Smooth muscle cell (in vitro differentiated cells): Measurements from ENCODE around the gene FAM170B. TPM values are rescaled to one million over a fixed set of nuclear protein-coding genes. Genes with fewer than 3 reads are reported as not detected.

ENCODE experiments used
- DNase-seq: peaks from one replicate; lab custom pipeline; 2025; ENCODE audit not compliant: unreplicated experiment; lab: John Stamatoyannopoulos, UW
- H2AFZ ChIP-seq: fragments of 200-600 bp; sonication (generic); 2 replicates; pipeline ENCODE4 v1.6.0; 2016; ENCODE audit warnings: antibody characterized with exemption, low read depth, mild to moderate bottlenecking
- H3F3A ChIP-seq: fragments of 200-600 bp; sonication (generic); 2 replicates; pipeline ENCODE4 v1.6.0; 2017; ENCODE audit warnings: antibody characterized with exemption, low read depth
- H3K27ac ChIP-seq: fragments of 200-600 bp; sonication (generic); 2 replicates; pipeline ENCODE4 v1.5.1; 2016; ENCODE audit warnings: low read depth, mild to moderate bottlenecking
- H3K27me3 ChIP-seq: fragments of 200-600 bp; sonication (generic); 2 replicates; pipeline ENCODE4 v1.6.1; 2016; ENCODE audit warnings: low read depth, mild to moderate bottlenecking
- H3K36me3 ChIP-seq: fragments of 200-600 bp; sonication (generic); 2 replicates; pipeline ENCODE4 v1.5.1; 2016; ENCODE audit warnings: low read depth
- H3K4me1 ChIP-seq: fragments of 200-600 bp; sonication (generic); 2 replicates; pipeline ENCODE4 v1.5.1; 2016; ENCODE audit warnings: low read depth
- H3K4me2 ChIP-seq: fragments of 200-600 bp; sonication (generic); 2 replicates; pipeline ENCODE4 v1.6.0; 2016; ENCODE audit warnings: mild to moderate bottlenecking
- H3K4me3 ChIP-seq: fragments of 200-600 bp; sonication (generic); 2 replicates; pipeline ENCODE4 v1.5.1; 2016; ENCODE audit warnings: mild to moderate bottlenecking
- H3K79me2 ChIP-seq: fragments of 200-600 bp; sonication (generic); 2 replicates; pipeline ENCODE4 v1.6.0; 2016; ENCODE audit warnings: low read depth, mild to moderate bottlenecking
- H3K9ac ChIP-seq: fragments of 200-600 bp; sonication (generic); 2 replicates; pipeline ENCODE4 v1.6.0; 2016; ENCODE audit warnings: low read depth
- H3K9me3 ChIP-seq: fragments of 200-600 bp; sonication (generic); replicated peaks from 2 replicates; pipeline ENCODE4 v1.5.1; 2016; ENCODE audit warnings: low read depth
- H4K20me1 ChIP-seq: fragments of 200-600 bp; sonication (generic); 2 replicates; pipeline ENCODE4 v1.6.0; 2016; ENCODE audit warnings: low read depth
- CTCF ChIP-seq: fragments of 200-600 bp; sonication (generic); IDR thresholded peaks from 2 replicates; pipeline ENCODE4 v1.5.1; 2017; ENCODE audit warnings: borderline replicate concordance, mild to moderate bottlenecking, antibody characterized with exemption; ENCODE audit not compliant: insufficient read depth, poor library complexity, severe bottlenecking
- WGBS: methylation state at CpG from one replicate; pipeline ENCODE4 v1.1.7; 2016; ENCODE audit warnings: low lambda C conversion rate; 5-methylcytosine and 5-hydroxymethylcytosine counted together
- polyA plus RNA-seq: library from polyadenylated mRNA; unstranded; fragments of >200 nt; fragmentation: Nextera tagmentation; extraction: Ambion mirVana; gene quantifications from 2 replicates; pipeline ENCODE4 v1.2.1, GENCODE V29; 2016
- total RNA-seq: library from RNA; depleted of rRNA; stranded (reverse); fragments of >200 nt; gene quantifications from 2 replicates; pipeline ENCODE4 v1.2.3, GENCODE V29; 2014

FAM170B gene
- total and polyA plus RNA-seq, 2 experiments from 2014 or later: not detected

- Histone ChIP-seq H4K20me1 (no peaks in the 10 kb centered on the region), H3F3A (no peaks in the 10 kb centered on the region), H3K4me1 (no peaks in the 10 kb centered on the region), H3K27ac (no peak overlapping the region), H3K4me2 (no peak overlapping the region), H3K36me3 (no peaks in the 10 kb centered on the region), H3K9ac (no peak overlapping the region), H3K9me3 (no peaks in the 10 kb centered on the region), H3K27me3 (no peaks in the 10 kb centered on the region), H3K4me3 (no peak overlapping the region), H3K79me2 (no peaks in the 10 kb centered on the region), H2AFZ (no peak overlapping the region)
- no peak for DNase-seq
- TF ChIP-seq CTCF: no peak
- WGBS: 94% methylated on average over 12 of the region's 12 CpGs
Observed at GRCh38 chr10:49167425-49168170, 33.8 kb upstream of the FAM170B start.

GRCh38 chr10:49166484-49167400 is 32.9 kb upstream of the FAM170B start:
- 85% methylated on average over 14 of the region's 14 CpGs for WGBS

GRCh38 chr10:49165821-49166483 is 32.1 kb upstream of the FAM170B start:
- Histone ChIP-seq H2AFZ (peak overlapping the region; percentile 15), H3K4me3 (no peak overlapping the region), H3K36me3 (no peaks in the 10 kb centered on the region), H4K20me1 (no peaks in the 10 kb centered on the region), H3F3A (no peaks in the 10 kb centered on the region), H3K4me1 (no peaks in the 10 kb centered on the region), H3K79me2 (no peaks in the 10 kb centered on the region), H3K27ac (no peak overlapping the region), H3K27me3 (no peaks in the 10 kb centered on the region), H3K4me2 (no peak overlapping the region), H3K9ac (no peak overlapping the region), H3K9me3 (no peaks in the 10 kb centered on the region)
- 78% methylated on average over 14 of the region's 14 CpGs for WGBS
- no peak for DNase-seq
- TF ChIP-seq CTCF: no peak

More at GRCh38 chr10:49166484-49167400, 32.9 kb upstream of the FAM170B start:
- no peak overlapping the region for H3K27ac ChIP-seq
- DNase-seq: no peak
- no peaks in the 10 kb centered on the region for H3F3A ChIP-seq
- H3K4me3 ChIP-seq: no peak overlapping the region
- no peak overlapping the region for H3K9ac ChIP-seq
- TF ChIP-seq CTCF: no peak
- no peaks in the 10 kb centered on the region for H3K27me3 ChIP-seq
- no peaks in the 10 kb centered on the region for H4K20me1 ChIP-seq
- H3K4me1 ChIP-seq: no peaks in the 10 kb centered on the region
- H3K79me2 ChIP-seq: no peaks in the 10 kb centered on the region
- peak overlapping the region; percentile 15 for H2AFZ ChIP-seq
- no peak overlapping the region for H3K4me2 ChIP-seq
- no peaks in the 10 kb centered on the region for H3K9me3 ChIP-seq
- H3K36me3 ChIP-seq: no peaks in the 10 kb centered on the region
